Tibial nerve (tissue), 3 donors: ENCODE measurements around the gene ZNF425.

Experiments
- CTCF ChIP-seq, 5 experiments: fragments of 200-600 bp in 3 of 5; fragments of 450-650 bp in 2 of 5; sonication (generic) in 3 of 5; IDR thresholded peaks; one replicate each; pipeline ENCODE4 v1.5.1; 2016 to 2019; ENCODE audit warnings: antibody characterized with exemption in 5 of 5, mild to moderate bottlenecking in 3 of 5, moderate library complexity in 2 of 5
- POLR2A ChIP-seq, 2 donors: fragments of 450-650 bp; IDR thresholded peaks; one replicate each; pipeline ENCODE4 v1.6.1; 2017; ENCODE audit warnings: antibody characterized with exemption in 2 of 2, mild to moderate bottlenecking in 2 of 2, moderate library complexity in 2 of 2

- TF ChIP-seq POLR2A (IDR thresholded peaks at IDR 0.05) (no peak), CTCF (IDR thresholded peaks at IDR 0.05) (no peak)
Observed at GRCh38 chr7:149166630-149167352, 40.7 kb upstream of the ZNF425 start.
